ENCODE results near the gene AKR7A3. TPM values are rescaled to one million over a fixed set of nuclear protein-coding genes. Genes with fewer than 3 reads are reported as not detected.

The AKR7A3 gene
- total and polyA plus RNA-seq, 9 of the 15 experiments (the other 6 are each of a cell fraction or from before 2014, with no cell fraction given), result 0.04 to 1.5 (median 0.44) TPM; not detected in 1

GRCh38 chr1:19311931-19312781 is 23.6 kb upstream of the AKR7A3 start, which contains the start of the genes AKR7A2 and SLC66A1 (continued):
- TF ChIP-seq GABPA (tag; conservative IDR thresholded peaks at IDR 0.05; ENCODE audit: low read depth) (no peak), SMAD1 (IDR thresholded peaks at IDR 0.05; ENCODE audit: low read depth, low read length, partially characterized antibody) (no peak), ZKSCAN1 (IDR thresholded peaks at IDR 0.05; ENCODE audit: low read depth, low read length) (0 out of 2 replicates have a peak, but pooled peaks have one; percentile 50), HBP1 (CRISPR knock-in tag; IDR thresholded peaks at IDR 0.05) (peak; percentile 62; the same call in 1 of the 2 replicates), RBFOX2 (IDR thresholded peaks at IDR 0.05; ENCODE audit: low read depth, low read length) (peak; percentile 93), CBFB (CRISPR knock-in tag; IDR thresholded peaks at IDR 0.05) (0 out of 2 replicates have a peak, but pooled peaks have one; percentile 44), SAP30 (IDR thresholded peaks at IDR 0.05; ENCODE audit: borderline replicate concordance, insufficient read depth, low read depth, low read length, poor library complexity, severe bottlenecking) (peak; percentile 64), ELF4 (CRISPR knock-in tag; IDR thresholded peaks at IDR 0.05) (no peak), RBM39 (optimal IDR thresholded peaks at IDR 0.05; ENCODE audit: low read depth, low read length) (no peak), ZNF197 (CRISPR knock-in tag; IDR thresholded peaks at IDR 0.05; ENCODE audit: low read depth) (no peak), NR1H2 (CRISPR knock-in tag; IDR thresholded peaks at IDR 0.05) (no peak; the same call in 1 of the 2 replicates), ZBTB40 (IDR thresholded peaks at IDR 0.05) (no peak), ZBTB40 (CRISPR knock-in tag; IDR thresholded peaks at IDR 0.05) (no peak), SRSF3 (IDR thresholded peaks at IDR 0.05; ENCODE audit: insufficient read depth, low read length) (no peak), ZSCAN32 (CRISPR knock-in tag; IDR thresholded peaks at IDR 0.05) (no peak), ATF7 (IDR thresholded peaks at IDR 0.05) (peak; percentile 71), FOXJ2 (tag; IDR thresholded peaks at IDR 0.05) (peak; percentile 47; the same call in 1 of the 2 replicates)

Data from K562 (cell line).